Kasumi-1 (cell line): ENCODE data around the gene DDIAS.
A peak's percentile ranks its signal among the peaks of the same experiment; 100 is the strongest.
"Not testable (repeated sequence)": the region's sequence is repeated elsewhere in the genome, so short reads cannot be mapped to it uniquely, and the experiment has no call there.

Experiments used
- DNase-seq, 2 experiments: peaks; one replicate each; lab custom pipeline; 2025; lab: John Stamatoyannopoulos, UW

The DDIAS gene

GRCh38 chr11:82901165-82901921 lies at the start of gene DDIAS:
Gene DDIAS (plus strand): TSS chr11:82901736. CDS start chr11:82914739, 13,003 bp downstream.
- DNase-seq = peak; percentile 96 to 98

GRCh38 chr11:82854242-82854641 lies 47.3 kb upstream of the DDIAS start:
- no peak for DNase-seq

DNA sequence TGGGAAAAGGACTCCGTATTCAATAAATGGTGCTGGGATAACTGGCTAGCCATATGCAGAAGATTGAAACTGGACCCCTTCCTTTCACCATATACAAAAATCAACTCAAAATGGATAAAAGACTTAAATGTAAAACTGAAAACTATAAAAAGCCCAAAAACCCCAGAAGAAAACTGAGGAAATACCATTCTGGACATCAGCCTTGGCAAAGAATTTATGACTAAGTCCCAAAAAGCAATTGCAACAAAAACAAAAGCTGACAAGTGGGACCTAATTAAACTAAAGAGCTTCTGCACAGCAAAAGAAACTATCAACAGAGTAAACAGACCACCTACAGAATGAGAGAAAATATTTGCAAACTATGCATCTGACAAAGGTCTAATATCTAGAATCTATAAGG lies 46.6 kb upstream of the DDIAS start:
- DNase-seq = not testable (repeated sequence)

DNA sequence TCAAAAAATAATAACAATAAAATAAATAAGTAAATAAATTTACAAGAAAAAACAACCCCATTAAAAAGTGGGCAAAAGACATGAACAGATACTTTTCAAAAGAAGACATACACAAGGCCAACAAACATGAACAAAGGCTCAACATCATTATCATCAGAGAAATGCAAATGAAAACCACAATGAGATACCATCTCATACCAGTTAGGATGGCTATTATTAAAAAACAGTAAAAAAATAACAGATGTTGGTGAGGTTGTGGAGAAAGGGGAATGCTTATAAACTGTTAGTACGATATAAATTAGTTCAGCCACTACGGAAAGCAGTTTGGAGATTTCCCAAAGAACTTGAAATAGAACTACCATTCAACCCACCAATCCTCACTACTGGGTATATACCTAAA lies 45.9 kb upstream of the DDIAS start:
- DNase-seq = no peak

GRCh38 chr11:82857145-82857544 lies 44.4 kb upstream of the DDIAS start:
- DNase-seq = no peak

GRCh38 chr11:82858133-82858532 lies 43.4 kb upstream of the DDIAS start:
- no peak for DNase-seq

DNA sequence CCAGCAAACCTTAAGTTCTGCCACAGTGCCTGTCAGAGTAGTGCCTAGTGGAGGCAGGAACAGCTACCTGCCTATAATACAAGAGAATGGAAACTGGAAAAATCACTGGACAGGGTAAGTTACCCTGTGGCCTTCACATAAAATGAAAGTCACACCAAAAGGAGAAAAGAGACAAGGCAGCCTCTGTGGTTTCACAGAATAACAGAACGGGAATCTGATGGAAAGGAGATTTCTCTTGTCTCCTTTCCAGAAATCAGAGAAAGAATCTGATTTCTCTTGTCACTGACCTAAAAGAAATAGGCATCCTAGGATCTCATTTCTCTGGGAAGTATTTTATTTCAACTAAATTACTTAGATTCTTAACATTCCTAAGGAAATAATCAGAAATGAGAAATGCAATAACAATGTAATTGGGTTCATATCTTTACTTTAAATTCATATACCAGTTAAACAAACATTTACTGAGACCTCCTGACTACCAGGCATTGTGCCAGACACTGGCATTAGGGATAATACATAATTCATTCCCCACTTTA lies 42.9 kb upstream of the DDIAS start:
- DNase-seq = no peak

GRCh38 chr11:82859750-82860149 lies 41.8 kb upstream of the DDIAS start:
- no peak for DNase-seq

GRCh38 chr11:82862379-82862778 lies 39.2 kb upstream of the DDIAS start:
- no peak for DNase-seq

- DNase-seq = no peak
Observed at GRCh38 chr11:82863209-82863608, 38.3 kb upstream of the DDIAS start.

DNA sequence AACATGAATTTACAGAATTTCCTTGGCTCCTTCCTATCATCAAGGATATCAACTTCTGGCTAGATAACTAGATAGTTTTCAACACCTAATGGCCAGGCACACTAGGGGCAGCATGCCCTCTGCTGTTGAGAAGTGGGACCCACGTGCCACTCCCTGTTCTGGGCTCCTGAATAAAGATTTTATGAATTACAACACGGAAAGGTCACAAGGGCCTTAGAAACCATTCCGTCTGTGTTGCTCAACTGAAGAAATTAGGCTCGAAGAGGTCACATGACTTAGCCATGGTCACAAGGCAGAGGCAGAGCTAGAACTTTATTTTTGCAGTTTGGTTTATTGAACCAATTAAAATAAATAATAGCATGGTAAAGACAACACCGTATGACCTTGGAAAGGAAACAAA lies 37.3 kb upstream of the DDIAS start:
- peak; percentile 54 to 60 for DNase-seq

DNA sequence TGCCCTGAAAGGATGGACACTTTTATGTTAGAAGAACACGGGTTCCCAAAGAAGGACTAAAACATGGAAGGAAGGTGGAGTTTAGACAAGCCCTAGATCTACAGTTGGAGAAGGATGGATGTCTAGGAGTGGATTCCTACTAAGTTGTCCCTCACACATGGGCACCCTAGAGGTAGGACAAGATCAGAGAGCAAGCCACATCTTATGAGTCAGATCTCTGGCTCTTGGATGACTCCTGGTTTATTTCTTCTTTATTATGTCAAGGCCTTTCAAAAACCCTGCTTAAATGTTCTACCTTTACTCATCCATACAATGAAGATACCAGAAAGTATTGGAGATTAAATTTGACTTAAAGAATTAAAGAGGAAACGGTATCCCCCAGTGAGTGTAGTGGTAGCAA lies 35.7 kb upstream of the DDIAS start:
- DNase-seq = no peak

DNA sequence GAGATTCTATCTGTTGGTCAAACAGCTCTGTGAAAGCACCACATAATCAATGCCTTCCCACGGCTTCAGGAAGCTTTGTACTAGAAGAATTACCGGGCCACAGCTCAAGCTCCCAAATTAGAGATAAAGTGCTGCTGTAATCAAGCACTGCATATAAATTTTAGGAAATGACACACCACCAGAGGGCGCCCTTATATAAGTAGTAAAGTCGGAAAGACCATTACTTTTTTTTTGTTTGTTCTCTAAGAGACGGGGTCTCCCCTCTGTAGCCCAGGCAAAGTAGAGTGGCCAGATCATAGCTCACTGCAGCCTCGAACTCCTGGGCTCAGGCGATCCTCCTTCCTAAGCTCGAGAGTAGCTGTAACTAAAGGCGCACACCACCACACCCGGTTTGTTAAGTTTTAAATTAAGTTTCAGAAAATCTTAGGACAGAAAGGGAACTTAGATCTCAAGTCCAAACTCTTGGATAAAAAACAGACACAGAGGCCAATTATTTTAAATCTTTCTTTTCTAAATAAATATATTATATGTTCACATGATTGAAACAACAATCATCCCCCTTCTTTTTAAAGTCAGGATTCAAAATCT lies 33.9 kb upstream of the DDIAS start:
- peak; percentile 86 to 92 for DNase-seq

GRCh38 chr11:82869657-82870056 lies 31.9 kb upstream of the DDIAS start:
- DNase-seq = no peak

DNA sequence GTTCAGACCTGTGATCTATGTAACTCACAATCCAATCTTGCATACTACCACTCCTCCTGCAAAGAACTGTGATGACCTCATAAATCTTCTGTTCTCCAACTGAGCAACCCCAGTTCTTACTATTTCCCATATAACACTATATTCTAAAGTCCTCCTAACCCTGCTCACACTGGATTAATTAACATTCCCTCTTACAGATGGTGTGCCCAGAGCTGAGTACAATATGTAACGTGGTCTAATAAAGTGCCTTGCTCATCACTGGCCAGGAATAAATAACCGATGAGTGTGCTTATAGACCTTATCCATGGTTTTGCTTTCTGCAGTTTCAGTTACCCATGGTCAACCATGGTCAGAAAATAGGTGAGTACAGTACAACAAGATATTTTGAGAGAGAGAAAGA lies 29.9 kb upstream of the DDIAS start:
- DNase-seq = no peak

DNA sequence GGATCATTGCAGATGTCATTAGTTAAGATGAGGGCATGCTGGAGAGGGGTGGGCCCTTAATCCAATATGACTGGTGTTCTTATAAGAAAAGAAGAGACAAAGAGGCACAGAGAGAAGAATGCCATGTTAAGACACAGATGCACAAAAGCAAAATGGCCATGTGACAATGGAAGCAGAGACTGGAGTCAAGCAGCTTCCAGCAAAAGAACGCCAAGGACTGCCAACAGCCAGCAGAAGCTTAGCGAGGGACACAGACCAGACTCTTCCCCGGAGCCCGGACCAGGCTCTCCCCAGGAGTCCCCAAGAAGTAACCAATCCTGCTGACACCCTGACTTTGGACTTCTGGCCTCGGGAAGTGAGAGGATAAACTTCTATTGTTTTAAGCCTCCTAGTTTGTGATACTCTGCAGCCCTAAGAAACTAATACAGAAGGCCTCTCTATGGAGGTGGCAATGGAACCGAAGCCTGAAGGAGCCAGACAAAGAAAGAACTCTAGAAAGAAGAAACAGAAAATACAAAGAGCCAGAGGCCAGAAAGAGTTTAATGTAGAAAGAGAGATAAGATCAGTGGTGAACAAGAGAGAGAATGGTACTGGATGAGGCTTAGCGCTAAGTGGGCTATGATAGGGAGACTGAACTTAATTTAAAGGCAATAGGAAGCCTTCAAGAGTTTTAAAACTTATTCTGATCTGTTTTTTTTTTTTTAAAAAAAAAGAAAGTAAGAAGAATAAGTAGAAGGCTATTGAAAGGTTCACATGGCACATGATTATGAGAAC lies 29.0 kb upstream of the DDIAS start:
- no peak for DNase-seq

DNA sequence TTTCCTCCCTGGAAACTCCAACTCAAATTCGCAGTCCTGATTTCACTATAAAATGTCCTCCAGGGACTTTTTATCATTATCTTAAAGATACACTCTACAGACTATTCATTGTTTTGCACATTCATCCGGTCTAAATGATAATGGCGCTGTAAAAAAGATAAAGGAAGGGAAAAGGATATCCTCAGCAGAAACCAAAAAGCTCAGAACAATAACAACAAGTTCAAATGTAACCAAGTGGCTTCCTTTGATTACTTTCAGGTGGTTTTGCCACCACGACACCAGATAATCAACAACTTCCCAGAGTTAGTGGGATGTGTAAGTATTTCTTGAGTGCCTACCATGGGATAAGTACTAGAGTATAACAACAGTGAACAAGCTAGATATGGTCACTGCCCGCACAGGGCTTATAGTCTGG lies 27.6 kb upstream of the DDIAS start:
- no peak for DNase-seq

DNA sequence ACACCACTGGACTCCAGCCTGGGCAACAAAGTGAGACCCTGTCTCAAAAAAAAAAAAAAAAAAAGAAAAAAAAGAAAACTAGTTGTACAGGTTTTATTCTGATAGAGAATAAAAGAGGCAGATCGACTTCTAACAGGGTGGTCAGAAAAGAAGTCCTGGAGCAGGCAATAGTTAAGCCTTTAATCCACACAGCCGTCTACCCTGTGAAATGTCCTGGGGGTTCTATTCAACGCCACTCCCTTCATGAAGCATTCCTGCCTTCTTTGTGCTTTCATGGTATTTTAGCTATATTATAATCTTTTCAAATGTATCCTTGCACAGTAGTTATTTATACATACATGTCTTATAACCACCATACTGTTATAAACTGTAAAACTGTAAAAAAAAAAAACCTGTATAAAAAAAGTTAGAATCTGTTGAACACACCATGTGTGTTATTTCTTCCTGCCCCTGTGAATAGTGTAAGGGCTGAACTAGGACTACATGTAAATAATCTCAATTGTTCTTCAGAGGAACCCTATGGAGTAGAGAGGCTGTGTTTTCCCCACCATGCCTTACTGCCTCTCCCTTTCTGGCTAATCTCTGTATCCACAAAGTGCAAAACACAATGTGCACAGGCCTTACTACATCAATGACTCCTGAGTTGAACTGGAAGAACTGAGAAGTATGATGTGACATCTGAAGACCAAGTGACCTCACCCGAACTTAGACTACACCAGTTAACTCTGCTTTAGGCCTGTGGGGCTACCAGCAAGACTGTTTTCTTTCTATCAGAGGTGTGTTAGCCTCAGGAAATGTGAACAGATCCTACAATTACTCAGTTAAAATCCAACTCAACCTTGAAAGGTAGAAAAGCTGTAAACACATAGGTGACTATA lies 26.7 kb upstream of the DDIAS start:
- DNase-seq = no peak

- peak; percentile 15 to 18 for DNase-seq
Observed at GRCh38 chr11:82883853-82884252, 17.7 kb upstream of the DDIAS start.

DNA sequence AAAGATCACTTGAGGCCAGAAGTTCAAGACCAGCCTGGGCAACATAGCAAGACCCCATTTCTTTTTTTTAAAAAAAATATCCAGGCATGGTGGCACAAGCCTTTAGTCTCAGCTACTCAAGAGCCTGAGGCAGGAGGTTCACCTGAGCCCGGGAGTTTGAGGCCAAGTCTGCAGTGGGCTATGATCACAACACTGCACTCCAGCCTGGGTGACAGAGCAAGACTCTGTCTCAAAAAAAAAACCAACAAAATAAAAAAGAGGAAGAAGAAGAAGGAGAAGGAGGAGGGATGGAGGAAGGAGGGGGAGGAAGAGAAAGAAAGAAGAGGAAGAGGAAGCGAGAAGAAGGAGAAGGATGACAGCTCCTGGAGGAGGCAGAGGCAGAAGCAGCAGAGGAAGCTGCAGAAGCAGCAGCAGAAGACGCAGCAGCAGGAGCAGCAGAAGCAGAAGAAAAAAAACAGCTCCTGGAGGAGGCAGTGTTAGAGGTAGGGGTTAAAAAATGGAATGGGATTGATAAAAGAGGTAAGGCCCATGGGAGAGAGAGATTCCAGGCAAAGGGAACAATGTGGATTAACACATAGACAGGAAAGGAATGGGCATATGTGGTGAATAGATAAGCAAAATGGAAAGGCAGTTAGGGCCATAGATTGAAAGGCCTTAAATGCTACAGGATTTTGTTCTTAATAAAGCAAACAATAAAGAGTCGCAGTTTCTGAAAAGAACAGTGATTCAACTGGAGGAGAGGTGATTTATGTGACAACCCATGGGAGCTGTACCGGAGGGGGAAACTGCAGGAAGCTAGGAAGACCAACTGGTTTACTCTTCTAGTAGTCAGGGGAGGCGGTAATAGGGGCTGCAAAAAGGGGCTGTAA lies 12.2 kb upstream of the DDIAS start:
- peak; percentile 45 to 52 for DNase-seq

GRCh38 chr11:82890002-82890341 lies 11.6 kb upstream of the DDIAS start:
- no peak for DNase-seq
